Mesodermal cell (in vitro differentiated cells): ENCODE results near the gene LEFTY1.

Experiments
- H3K27ac ChIP-seq: 2 replicates; pipeline ENCODE4 v1.7.0; 2013; ENCODE audit warnings: mild to moderate bottlenecking, low read depth, low read length, moderate library complexity; ENCODE audit not compliant: severe bottlenecking
- H3K36me3 ChIP-seq: 2 replicates; pipeline ENCODE4 v1.7.1; 2013; ENCODE audit warnings: mild to moderate bottlenecking, low read length, moderate library complexity; ENCODE audit not compliant: control insufficient read depth, insufficient read depth
- H3K4me1 ChIP-seq: one replicate; pipeline ENCODE4 v1.7.1; 2013; ENCODE audit warnings: mild to moderate bottlenecking, low read length; ENCODE audit not compliant: insufficient read depth, control insufficient read depth, poor library complexity, severe bottlenecking
- H3K4me3 ChIP-seq: 2 replicates; pipeline ENCODE4 v1.7.0; 2013; ENCODE audit warnings: low read length, control low read depth, mild to moderate bottlenecking; ENCODE audit not compliant: insufficient read depth, poor library complexity, severe bottlenecking; ENCODE audit errors: extremely low read depth
- H3K9me3 ChIP-seq: 2 replicates; pipeline ENCODE4 v1.7.1; 2013; ENCODE audit warnings: mild to moderate bottlenecking, low read length, moderate library complexity; ENCODE audit not compliant: control insufficient read depth
- WGBS, 2 experiments: methylation state at CpG; one replicate each; pipeline ENCODE4 v1.1.5; 2013; ENCODE audit warnings: missing lambda C conversion rate in 2 of 2; ENCODE audit not compliant: insufficient coverage in 2 of 2; 5-methylcytosine and 5-hydroxymethylcytosine counted together

Gene LEFTY1

DNA sequence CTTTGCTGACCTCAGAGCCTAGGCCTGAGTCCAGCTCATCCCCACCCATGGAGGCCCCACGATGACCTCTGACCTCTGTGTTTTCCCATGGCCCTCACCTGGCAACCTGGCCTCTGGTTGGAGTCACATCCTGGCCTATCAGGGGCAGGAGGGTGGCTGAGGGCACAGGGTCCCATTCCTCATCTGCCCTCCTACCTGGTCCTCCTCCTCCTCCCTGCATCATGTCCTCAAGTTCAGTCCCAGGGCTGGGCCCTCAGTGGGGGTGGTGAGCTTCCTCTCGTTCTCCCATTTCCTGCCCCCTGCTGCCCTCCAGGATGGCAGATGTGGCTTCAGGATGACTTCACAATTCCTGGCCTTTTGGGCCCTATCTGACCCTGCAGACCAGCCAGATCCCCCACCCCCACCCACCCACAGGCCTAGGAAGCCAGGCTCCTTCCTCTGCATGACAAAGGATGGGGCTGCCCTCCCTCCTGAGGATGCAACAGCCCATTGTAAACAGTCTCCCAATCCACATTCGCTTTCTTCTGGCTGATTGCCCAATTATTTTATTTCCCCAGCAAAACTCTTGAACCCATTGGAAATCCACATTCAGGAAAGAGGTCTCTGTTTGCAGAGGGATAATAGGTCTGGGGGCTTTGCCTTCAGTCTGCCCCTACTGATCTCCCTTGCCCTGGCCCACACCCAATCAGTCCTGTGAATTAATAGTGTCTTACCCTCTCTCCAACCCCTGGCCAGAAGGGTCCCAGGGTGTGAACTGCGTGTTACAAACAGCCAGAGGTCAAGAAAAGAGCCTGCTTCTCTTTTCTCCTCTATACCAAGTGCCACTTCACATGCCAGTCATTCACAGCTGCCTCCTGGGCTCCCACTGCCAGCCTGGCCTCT lies 10.3 kb upstream of the LEFTY1 start:
- H3K4me3 ChIP-seq = no peak overlapping the region
- whole genome bisulfite sequencing, 2 experiments = 7 to 19% methylated on average over 3 to 4 of the region's 4 CpGs
- no peak overlapping the region for H3K27ac ChIP-seq

DNA sequence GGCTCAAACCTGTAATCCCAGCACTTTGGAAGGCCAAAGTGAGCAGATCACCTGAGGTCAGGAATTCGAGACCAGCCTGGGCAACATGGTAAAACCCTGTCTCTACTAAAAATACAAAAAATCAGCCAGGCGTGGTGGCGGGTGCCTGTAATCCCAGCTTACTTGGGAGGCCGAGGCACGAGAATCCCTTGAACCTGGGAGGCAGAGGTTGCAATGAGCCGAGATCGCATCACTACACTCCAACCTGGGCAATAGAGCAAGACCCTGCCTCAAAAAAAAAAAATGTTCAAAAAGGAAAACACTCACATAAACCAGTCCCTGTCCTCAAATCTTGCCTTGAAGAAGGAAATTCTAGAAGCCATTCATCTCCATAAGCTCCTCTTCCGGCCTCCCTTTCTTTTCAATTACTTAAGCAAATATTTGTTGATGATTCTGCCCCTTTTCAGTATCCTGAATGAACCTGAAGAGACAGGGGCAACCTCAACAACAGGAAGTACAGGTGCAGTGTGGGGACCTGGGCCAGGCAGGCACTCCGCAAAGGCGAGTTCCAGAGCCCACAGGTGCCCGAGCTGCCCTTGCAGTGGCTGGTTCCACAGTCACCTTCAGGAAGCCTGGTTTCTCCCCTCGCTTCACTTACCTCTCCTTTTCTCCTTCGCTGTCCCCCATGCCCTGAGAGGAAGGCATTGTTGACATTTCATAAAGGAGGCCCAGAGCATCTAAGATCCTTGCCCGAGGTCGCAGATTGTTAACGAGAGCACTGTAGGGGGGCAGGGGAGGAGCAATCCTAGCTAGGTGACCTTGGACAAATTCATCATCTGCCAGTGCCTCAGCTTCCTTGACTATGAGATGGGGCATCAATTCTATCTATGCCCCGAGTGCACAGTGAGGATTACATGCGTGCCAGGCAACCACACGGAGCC lies 8.9 kb upstream of the LEFTY1 start:
- no peak overlapping the region for H3K4me3 ChIP-seq
- 81 to 91% methylated on average over 15 to 16 of the region's 19 CpGs for WGBS, 2 experiments
- no peaks in the 10 kb centered on the region for H3K36me3 ChIP-seq
- no peak overlapping the region for H3K27ac ChIP-seq
- peaks cover 6% of the 10 kb centered on the region for H3K4me1 ChIP-seq
- no peaks in the 10 kb centered on the region for H3K9me3 ChIP-seq

More for the DNA sequence above, 10.3 kb upstream of the LEFTY1 start:
- Histone ChIP-seq H3K9me3 (no peaks in the 10 kb centered on the region), H3K36me3 (no peaks in the 10 kb centered on the region), H3K4me1 (peaks cover 6% of the 10 kb centered on the region)

DNA sequence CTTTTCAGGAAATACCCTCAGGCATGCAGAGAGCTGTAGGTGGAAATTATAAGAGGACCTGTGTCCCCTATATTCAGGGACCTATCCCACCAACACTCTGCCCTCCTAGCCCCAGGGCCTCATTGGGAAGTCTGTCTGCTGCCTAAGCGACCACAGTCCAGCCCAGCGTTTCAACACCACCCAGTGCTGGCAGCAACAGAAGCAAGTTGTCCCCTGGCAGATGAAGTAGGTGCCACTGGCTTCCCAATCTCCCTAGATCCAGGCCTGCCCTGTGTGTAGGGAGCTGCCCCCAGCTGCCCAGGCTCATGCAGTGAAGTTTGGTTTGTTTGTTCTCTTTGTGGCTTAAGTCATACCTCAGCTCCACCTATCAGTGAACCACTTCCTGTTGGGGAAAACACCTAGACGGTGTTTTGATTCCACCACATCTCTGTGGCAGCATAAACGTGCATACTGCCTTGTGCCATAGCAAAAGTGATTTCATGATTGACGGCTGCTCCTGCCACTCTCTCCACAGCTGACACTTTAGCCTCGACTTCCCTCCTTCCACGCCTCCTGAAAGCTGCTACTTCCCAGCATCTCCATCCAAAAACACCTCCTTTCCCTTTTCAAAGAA lies 8.1 kb upstream of the LEFTY1 start:
- H3K27ac ChIP-seq = no peak overlapping the region
- 66 to 78% methylated on average over 7 of the region's 7 CpGs for WGBS, 2 experiments
- no peak overlapping the region for H3K4me3 ChIP-seq
- H3K36me3 ChIP-seq = no peaks in the 10 kb centered on the region
- H3K9me3 ChIP-seq = no peaks in the 10 kb centered on the region
- H3K4me1 ChIP-seq = peaks cover 6% of the 10 kb centered on the region

DNA sequence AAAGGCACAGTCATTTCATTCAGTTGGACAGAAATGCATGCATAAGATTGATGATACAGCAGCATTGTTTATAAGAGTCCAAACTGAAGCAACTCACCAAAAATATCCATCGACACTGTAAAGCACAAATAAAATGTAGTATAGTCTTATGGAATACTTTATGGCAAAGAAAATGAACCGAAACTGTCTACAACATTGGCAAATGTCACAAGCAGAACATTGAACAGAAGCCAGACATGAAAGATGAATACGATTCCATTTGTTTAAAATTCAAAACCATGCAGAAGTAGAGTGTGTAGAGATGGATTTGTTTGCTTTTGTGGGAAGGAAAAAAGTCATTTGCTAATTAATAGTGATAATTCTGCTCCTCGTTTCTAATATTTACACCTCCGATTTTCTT lies 7.5 kb upstream of the LEFTY1 start:
- no peaks in the 10 kb centered on the region for H3K9me3 ChIP-seq
- WGBS, 2 experiments = 100% methylated on average over 2 of the region's 5 CpGs; no CpG with 5 or more reads in 1 of the 2 experiments
- no peak overlapping the region for H3K27ac ChIP-seq
- peaks cover 6% of the 10 kb centered on the region for H3K4me1 ChIP-seq
- H3K36me3 ChIP-seq = no peaks in the 10 kb centered on the region
- no peak overlapping the region for H3K4me3 ChIP-seq

DNA sequence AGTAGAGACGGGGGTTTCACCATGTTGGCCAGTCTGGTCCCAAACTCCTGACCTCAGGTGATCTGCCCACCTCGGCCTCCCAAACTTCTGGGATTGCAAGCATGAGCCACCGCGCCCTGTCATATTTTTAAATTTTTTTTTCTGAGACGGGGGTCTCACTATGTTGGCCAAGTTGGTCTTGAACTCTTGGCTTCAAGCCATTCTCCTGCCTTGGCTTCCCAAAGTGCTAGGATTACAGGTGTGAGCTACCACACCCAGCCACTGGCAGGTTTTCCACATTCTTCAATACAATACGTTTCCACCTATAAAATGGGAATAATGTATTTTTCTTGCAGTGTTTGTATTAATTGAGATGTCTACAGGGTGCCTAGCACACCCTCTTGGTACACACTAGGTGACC lies 3.4 kb upstream of the LEFTY1 start:
- Histone ChIP-seq H3K9me3 (no peaks in the 10 kb centered on the region), H3K27ac (no peak overlapping the region)
- whole genome bisulfite sequencing, 2 experiments = 88 to 94% methylated on average over 5 of the region's 6 CpGs

GRCh38 chr1:225891229-225891972 lies 2.5 kb upstream of the LEFTY1 start:
- no peak overlapping the region for H3K27ac ChIP-seq
- peaks cover 3% of the 10 kb centered on the region for H3K4me1 ChIP-seq
- H3K9me3 ChIP-seq = no peaks in the 10 kb centered on the region
- no peaks in the 10 kb centered on the region for H3K36me3 ChIP-seq
- no peak overlapping the region for H3K4me3 ChIP-seq
- 93 to 95% methylated on average over 11 to 13 of the region's 14 CpGs for WGBS, 2 experiments

More for the DNA sequence above, 3.4 kb upstream of the LEFTY1 start:
- Histone ChIP-seq H3K4me1 (peaks cover 3% of the 10 kb centered on the region), H3K4me3 (no peak overlapping the region), H3K36me3 (no peaks in the 10 kb centered on the region)

- Histone ChIP-seq H3K9me3 (no peaks in the 10 kb centered on the region), H3K36me3 (no peaks in the 10 kb centered on the region), H3K4me3 (no peak overlapping the region), H3K4me1 (peaks cover 3% of the 10 kb centered on the region), H3K27ac (no peak overlapping the region)
- 76 to 79% methylated on average over 5 to 6 of the region's 6 CpGs for WGBS, 2 experiments
These were observed 1.6 kb upstream of the LEFTY1 start for GRCh38 chr1:225890346-225891228.

DNA sequence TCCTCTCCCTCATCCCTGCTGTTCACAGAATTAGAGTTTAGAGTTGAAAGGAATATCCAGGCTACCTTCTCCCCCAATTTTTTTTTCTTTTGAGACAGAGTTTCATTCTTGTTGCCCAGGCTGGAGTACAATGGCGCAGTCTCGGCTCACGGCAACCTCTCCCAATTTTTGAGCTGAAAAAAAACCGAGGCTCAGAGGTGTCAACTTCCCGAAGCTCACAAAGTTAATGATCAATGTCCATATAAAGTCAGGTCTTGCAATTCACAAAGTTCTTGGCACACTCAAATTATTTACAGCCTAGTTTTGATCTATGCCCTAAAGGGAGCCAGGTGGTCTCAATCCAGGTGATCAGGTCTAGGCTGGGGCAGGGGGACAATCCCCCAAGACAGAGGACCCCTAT lies 797 bp upstream of the LEFTY1 start:
- Histone ChIP-seq H3K4me3 (no peak overlapping the region), H3K27ac (no peak overlapping the region)
- WGBS, 2 experiments = 85 to 88% methylated on average over 5 of the region's 5 CpGs

DNA sequence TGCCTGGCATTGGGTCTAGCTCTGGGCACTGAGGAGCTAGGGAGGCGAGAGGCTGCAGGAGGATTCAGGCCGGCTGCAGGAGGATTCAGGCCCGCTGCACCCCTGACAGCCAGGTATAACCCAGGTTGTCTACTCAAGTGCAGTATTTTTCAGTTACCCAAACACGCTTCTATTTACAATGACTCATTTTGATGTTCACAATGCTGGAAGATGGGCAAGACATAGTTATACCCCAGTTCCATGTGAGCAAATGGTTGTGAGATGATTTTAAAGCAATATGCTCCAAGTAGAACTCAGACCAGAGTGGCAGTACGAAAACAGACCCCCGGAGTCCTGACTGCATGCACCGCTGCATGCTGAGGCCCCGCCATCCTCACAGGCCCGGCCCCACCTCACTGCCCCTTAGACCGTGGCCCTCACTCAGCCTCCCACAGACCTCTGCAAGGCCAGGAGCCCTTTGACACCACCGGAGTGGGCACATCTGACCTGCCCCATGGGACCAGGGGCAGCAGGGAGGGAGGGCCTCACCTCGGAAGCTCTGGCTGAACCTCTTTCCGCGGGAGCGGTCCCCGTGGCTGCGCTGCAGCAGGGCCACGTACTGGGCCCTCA lies 553 bp downstream of the LEFTY1 start:
- 56 to 75% methylated on average over 10 to 16 of the region's 18 CpGs for WGBS, 2 experiments
- Histone ChIP-seq H3K27ac (no peak overlapping the region), H3K36me3 (no peaks in the 10 kb centered on the region), H3K4me3 (no peak overlapping the region), H3K9me3 (no peaks in the 10 kb centered on the region), H3K4me1 (peaks cover 3% of the 10 kb centered on the region)

More for the DNA sequence above, 797 bp upstream of the LEFTY1 start:
- peaks cover 3% of the 10 kb centered on the region for H3K4me1 ChIP-seq
- H3K9me3 ChIP-seq = no peaks in the 10 kb centered on the region
- H3K36me3 ChIP-seq = no peaks in the 10 kb centered on the region
